Limb (tissue), 2 donors: Measurements from ENCODE around the gene MS4A8.
A peak's percentile ranks its signal among the peaks of the same experiment; 100 is the strongest.
"Not testable (repeated sequence)": the region's sequence is repeated elsewhere in the genome, so short reads cannot be mapped to it uniquely, and the experiment has no call there.

Experiments
- DNase-seq, 2 donors: peaks; one replicate each; pipeline ENCODE4 v3.0.0-alpha.2; 2016; ENCODE audit errors: extremely low spot score in 2 of 2

The MS4A8 gene, protein sequence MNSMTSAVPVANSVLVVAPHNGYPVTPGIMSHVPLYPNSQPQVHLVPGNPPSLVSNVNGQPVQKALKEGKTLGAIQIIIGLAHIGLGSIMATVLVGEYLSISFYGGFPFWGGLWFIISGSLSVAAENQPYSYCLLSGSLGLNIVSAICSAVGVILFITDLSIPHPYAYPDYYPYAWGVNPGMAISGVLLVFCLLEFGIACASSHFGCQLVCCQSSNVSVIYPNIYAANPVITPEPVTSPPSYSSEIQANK

GRCh38 chr11:60699284-60699691 lies at the start of gene MS4A8:
Gene MS4A8 (plus strand): TSS chr11:60699612. CDS start chr11:60700861, 1,249 bp downstream.
- no peak for DNase-seq

- DNase-seq, result no peak
Observed at GRCh38 chr11:60657888-60658287, 41.5 kb upstream of the MS4A8 start.

DNA sequence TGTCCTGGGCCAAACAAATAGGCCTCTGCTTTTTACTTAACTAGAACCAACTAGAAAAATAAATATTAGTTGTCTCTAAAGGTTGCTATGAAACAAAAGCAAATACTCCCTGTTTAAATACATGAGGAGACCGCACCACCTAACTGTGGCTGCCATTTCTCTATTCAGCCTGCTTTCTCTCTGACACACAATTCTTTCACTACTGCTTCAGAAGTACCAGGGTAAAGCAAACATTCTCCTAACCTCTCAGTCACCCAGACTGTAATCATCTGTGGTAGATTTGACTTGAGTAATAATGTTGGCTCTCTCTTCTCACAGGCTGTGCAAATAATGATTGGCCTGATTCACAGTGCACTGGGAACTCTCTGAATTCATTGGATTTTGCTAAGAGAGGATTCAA lies 41.0 kb upstream of the MS4A8 start:
- no peak for DNase-seq

DNA sequence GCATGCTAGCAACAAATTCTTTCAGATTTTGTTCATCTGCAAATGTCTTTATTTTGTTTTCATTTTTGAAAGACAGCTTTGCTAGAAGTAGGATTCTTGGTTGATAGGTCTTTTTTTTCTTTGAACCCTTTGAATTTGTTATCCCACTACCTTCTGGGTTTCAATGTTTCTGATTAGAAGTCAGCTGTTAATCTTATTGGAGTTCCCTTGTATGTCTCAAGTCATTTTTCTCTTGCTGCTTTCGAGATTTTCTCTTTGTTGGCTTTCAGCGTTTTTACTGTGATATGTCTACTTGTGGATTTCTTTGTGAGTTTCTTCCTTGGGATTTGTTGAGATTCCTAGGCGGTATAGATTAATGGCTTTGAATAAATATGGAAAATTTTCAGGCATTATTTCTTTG lies 27.2 kb upstream of the MS4A8 start:
- no peak for DNase-seq

GRCh38 chr11:60678231-60678630 lies 21.2 kb upstream of the MS4A8 start:
- not testable (repeated sequence) for DNase-seq

GRCh38 chr11:60679879-60680278 lies 19.5 kb upstream of the MS4A8 start:
- no peak for DNase-seq

DNA sequence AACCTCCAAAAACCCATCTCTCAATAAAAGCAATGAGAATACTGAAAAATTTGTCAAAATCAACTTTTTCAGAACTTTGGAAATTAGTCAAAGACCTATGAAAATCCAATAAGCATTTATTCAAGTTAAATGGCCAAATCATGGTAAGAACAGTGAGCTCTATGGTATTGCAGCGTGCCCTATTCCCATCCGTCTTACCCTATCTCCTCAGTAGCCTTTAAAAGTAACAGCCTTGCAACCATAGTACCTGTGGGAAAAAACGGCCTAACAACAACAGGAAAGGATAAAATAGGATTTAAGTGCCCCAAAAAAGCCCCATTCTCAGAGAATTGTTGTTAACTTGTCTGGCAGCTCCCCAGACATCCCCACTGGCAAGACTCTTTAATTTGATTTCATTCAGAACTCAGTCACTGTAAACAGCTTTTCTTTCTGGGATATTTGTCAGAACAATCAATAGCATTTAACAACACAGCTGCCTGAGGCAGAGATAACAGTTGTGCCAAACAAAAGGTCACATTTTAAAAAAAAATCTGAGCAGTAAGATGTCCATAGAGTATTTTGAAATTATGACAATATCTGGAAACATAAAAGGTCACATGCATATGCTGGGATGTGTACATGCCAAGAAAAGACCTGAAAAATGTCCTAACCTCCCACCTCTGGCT lies 18.8 kb upstream of the MS4A8 start:
- no peak for DNase-seq

- DNase-seq, result not testable (repeated sequence)
Observed at GRCh38 chr11:60684541-60684848, 14.9 kb upstream of the MS4A8 start.

GRCh38 chr11:60691661-60692060 lies 7.8 kb upstream of the MS4A8 start:
- no peak for DNase-seq

DNA sequence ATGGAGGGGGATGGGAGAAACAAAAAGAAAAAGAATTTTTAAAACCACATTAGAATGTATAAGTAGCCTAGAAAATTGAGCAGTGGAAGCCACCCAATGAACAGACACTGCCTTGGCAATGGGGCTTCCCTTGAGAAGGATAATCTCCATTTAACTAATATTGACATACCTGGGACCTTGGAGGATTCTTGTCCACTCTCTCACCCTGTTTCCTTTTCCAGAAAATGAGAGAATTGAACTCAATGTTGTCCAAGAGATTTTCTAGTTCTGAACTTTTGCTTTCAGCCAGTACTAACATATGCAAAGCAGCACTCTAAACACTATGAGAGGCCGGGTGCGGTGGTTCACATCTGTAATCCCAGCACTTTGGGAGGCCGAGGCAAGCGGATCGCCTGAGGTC lies 524 bp downstream of the MS4A8 start:
- DNase-seq, result no peak

GRCh38 chr11:60700689-60701468 lies 1.5 kb downstream of the MS4A8 start:
- peak; percentile 32 to 41 for DNase-seq

DNA sequence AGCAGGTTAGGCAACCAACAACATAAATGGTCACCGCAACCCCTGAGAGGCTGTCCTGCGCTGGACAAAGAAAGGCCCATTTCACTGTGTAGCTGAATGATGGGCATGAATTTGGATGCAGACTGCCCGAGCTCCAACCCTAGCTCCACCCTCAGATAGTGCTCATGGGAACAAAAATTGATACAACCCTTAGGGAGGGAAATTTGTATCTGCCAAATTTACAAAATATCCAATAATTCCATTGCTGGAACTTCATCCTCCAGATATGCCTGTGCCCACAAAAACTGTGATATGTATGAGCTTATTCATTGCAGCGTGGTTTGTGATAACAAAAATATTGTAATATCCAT lies 2.0 kb downstream of the MS4A8 start:
- DNase-seq, result no peak

GRCh38 chr11:60703374-60703773 lies 4.0 kb downstream of the MS4A8 start:
- DNase-seq, result no peak

DNA sequence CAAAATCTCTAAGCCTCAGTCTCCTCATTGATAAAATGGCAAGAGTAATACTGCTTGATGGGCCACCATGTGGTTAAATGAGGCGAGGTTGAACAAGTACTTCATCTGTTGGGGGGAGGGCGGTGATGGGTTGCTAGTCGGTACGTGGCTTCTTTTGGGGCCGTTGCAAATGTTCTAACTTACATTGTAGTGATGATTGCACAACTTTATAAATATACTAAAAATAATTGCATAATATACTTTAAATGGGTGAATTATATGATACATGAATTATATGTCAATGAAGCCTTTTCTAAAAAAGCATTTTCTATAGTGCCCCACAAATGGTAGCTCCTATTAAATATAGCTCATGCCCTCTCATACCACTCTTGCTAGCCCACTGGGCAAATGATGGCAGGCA lies 6.5 kb downstream of the MS4A8 start:
- no peak for DNase-seq

- DNase-seq, result no peak
Observed at GRCh38 chr11:60706931-60707330, 7.5 kb downstream of the MS4A8 start.

- no peak for DNase-seq
Observed at GRCh38 chr11:60710482-60710881, 11.1 kb downstream of the MS4A8 start.

DNA sequence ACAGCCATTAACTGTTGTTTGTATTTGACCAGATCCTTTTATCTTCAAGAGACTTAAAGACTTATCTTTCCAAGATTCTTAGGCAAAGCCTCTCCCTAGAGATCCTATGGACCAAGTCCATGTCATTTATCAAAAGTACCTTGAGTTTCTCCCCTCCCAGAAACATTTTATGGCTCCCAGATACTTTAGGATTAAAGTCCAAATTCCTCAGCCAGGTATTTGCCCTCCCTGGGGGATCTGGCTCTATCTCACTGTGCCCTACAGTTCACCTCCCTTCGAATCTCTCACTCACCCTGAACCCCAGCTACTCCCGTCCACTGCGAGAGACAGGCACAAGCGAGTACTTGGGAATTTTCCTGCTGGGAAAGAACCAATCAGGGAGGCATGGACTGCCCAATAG lies 11.9 kb downstream of the MS4A8 start:
- no peak for DNase-seq

GRCh38 chr11:60713423-60713822 lies 14.0 kb downstream of the MS4A8 start:
- not testable (repeated sequence) for DNase-seq

DNA sequence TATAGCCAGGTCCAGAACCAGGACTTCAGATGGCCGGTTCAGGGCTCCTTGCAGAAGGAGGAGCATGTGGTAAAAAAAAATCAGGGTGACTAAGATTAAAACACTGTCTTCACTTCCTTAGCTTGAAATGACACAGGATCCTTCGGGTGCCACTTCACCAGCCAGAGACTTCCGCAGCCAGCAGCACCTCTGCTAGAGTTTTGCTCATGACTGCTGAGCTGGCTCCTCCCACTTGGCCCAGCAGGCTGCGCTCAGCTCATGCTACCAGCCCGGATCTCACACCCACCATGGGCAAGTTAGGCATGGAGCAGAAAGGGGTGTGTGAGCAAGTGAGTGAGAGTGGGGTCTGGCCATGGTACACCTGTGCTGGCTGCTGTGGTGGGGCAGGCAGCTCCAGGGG lies 18.5 kb downstream of the MS4A8 start:
- no peak for DNase-seq

DNA sequence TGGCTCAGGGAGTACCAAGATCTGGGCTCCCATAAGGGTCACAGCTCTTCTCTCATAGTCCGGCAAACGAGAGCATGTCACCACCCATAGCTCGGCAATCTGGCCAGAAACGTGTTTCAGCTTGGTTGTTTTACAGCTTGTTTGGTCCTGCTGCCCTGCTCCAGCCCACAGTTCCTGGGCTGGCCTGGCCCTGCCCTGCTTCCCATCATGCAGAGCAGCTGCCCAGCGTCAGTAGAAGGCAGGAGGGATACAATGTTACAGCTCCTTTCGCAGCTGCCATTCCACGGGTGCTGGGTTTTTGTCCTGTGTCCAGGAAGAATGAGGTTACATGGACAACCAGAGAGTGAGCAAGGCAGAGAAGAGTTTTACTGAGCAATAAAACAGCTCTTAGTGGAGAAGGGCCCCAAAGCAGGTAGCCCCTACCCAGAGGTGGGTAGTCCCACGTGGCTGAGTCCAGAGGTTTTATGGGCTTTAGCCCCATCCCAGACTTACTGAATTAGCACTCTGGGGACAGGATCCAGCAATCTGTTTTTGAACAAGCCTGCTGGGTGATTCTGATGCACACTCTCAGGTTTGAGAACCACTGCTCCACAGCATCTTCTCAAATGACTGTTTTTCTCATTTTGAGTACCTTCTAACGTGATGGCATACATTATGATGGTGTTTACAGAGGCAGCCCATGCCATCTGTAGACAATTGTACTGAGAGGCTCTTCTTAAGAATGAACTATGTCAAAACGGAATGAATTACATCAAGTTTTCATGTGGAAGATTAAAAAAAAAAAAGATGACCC lies 19.3 kb downstream of the MS4A8 start:
- DNase-seq, result no peak

GRCh38 chr11:60719391-60719790 lies 20.0 kb downstream of the MS4A8 start:
- no peak for DNase-seq

GRCh38 chr11:60720460-60720859 lies 21.0 kb downstream of the MS4A8 start:
- DNase-seq, result no peak
